Neural cell (in vitro differentiated cells): ENCODE measurements around the gene INSIG1.

Experiments used
- EP300 ChIP-seq: fragments of 450-650 bp; conservative IDR thresholded peaks from 2 replicates; pipeline ENCODE4 v1.6.1; 2014; ENCODE audit warnings: antibody characterized with exemption, mild to moderate bottlenecking, moderate library complexity; ENCODE audit not compliant: poor library complexity, severe bottlenecking
- EZH2 ChIP-seq: fragments of 200-600, 300-800 bp; shearing (Covaris generic), sonication (generic); IDR thresholded peaks from 2 replicates; pipeline ENCODE4 v1.6.1; 2014; ENCODE audit warnings: antibody characterized with exemption, low read length, borderline replicate concordance, mild to moderate bottlenecking; ENCODE audit not compliant: insufficient read depth, poor library complexity, severe bottlenecking
- POLR2AphosphoS5 ChIP-seq: IDR thresholded peaks from 2 replicates; pipeline ENCODE4 v1.6.1; 2012
- RAD21 ChIP-seq: fragments of 450-650 bp; conservative IDR thresholded peaks from 2 replicates; pipeline ENCODE4 v1.6.1; 2014; ENCODE audit warnings: antibody characterized with exemption, mild to moderate bottlenecking, moderate library complexity
- TF ChIP-seq, protein P1 (sequence below): fragments of 450-650 bp; IDR thresholded peaks from 2 replicates; pipeline ENCODE4 v1.5.1; 2014; ENCODE audit warnings: antibody characterized with exemption, mild to moderate bottlenecking, moderate library complexity; ENCODE audit not compliant: poor library complexity, severe bottlenecking

DNA sequence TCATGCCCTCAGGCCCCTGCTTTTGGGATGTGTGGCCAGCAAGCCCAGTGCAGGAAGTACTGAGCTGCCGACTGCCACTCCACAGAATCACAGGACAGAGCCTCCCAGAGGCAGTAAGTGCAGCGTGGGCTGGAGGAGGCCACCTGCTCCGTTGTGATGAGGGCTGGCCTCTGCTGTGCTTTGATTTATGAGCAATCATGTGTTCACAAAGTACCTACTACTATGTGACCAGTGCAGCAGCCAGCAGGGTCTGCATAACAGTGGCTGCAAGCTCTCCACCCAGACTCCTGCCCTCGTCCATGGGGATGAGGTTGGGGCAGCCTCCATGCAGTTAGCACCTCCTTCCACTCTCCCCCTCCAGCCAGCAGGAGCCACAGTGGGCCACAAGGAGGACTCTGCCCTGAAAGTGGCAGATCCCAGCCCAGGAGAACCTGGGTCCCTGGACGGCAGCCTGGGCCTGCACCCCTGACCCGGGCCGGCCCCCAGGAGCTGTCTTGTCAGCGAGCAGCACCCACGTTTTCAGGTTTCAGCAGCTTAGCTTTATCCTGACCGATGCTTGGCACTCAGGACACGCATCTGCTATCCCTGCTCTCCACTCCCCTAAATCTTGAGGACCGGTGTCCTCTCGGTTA lies 37.7 kb upstream of the INSIG1 start:
- TF ChIP-seq, protein P1, sequence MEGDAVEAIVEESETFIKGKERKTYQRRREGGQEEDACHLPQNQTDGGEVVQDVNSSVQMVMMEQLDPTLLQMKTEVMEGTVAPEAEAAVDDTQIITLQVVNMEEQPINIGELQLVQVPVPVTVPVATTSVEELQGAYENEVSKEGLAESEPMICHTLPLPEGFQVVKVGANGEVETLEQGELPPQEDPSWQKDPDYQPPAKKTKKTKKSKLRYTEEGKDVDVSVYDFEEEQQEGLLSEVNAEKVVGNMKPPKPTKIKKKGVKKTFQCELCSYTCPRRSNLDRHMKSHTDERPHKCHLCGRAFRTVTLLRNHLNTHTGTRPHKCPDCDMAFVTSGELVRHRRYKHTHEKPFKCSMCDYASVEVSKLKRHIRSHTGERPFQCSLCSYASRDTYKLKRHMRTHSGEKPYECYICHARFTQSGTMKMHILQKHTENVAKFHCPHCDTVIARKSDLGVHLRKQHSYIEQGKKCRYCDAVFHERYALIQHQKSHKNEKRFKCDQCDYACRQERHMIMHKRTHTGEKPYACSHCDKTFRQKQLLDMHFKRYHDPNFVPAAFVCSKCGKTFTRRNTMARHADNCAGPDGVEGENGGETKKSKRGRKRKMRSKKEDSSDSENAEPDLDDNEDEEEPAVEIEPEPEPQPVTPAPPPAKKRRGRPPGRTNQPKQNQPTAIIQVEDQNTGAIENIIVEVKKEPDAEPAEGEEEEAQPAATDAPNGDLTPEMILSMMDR, result no peak
- no peak for TF ChIP-seq POLR2AphosphoS5
- no peak for TF ChIP-seq RAD21
- TF ChIP-seq EZH2, result no peak
- no peak for TF ChIP-seq EP300
